OCI-LY7 (cell line): ENCODE measurements around the gene SOX5. TPM values are rescaled to one million over a fixed set of nuclear protein-coding genes. Genes with fewer than 3 reads are reported as not detected.

Experiments
- BruUV-seq: library from RNA; stranded (reverse); fragments of 400-500 nt; replicated peaks from 2 replicates; lab custom pipeline; 2021; lab: Mats Ljungman, UMichigan
- CTCF ChIA-PET: fragments of 300-600 bp; sonication (Branson Sonifier 250); formaldehyde crosslinking; loops from one replicate; lab custom pipeline; 2022; ENCODE audit warnings: antibody characterized with exemption; ENCODE audit not compliant: unreplicated experiment; lab: Charles Lee
- POLR2A ChIA-PET: fragments of 300-600 bp; sonication (Branson Sonifier 250); formaldehyde crosslinking; loops from one replicate; lab custom pipeline; 2022; ENCODE audit warnings: antibody characterized with exemption; lab: Charles Lee
- DNase-seq: peaks from one replicate; pipeline ENCODE4 v3.0.0-alpha.2; 2015; ENCODE audit warnings: low spot score
- H2AFZ ChIP-seq: fragments of 200-600 bp; sonication (generic), shearing (Covaris generic); 2 replicates; pipeline ENCODE4 v1.6.1; 2014; ENCODE audit warnings: mild to moderate bottlenecking, antibody characterized with exemption, low read length, moderate library complexity
- H3K27ac ChIP-seq: fragments of 200-600 bp; sonication (generic); 2 replicates; pipeline ENCODE4 v1.5.1; 2014; ENCODE audit warnings: mixed run types, low read depth, mild to moderate bottlenecking, moderate library complexity, low read length, inconsistent platforms; ENCODE audit not compliant: poor library complexity, severe bottlenecking
- H3K36me3 ChIP-seq: fragments of 200-600 bp; sonication (generic); 2 replicates; pipeline ENCODE4 v1.6.1; 2014; ENCODE audit warnings: mild to moderate bottlenecking, antibody characterized with exemption, low read length, moderate library complexity, mixed read lengths; ENCODE audit not compliant: insufficient read depth
- H3K4me1 ChIP-seq: fragments of 200-600 bp; sonication (generic); 2 replicates; pipeline ENCODE4 v1.5.1; 2014; ENCODE audit warnings: mild to moderate bottlenecking, low read length; ENCODE audit not compliant: insufficient read depth, poor library complexity, severe bottlenecking
- H3K4me2 ChIP-seq: fragments of 200-600 bp; sonication (generic); 2 replicates; pipeline ENCODE4 v1.6.1; 2014; ENCODE audit warnings: mild to moderate bottlenecking, low read length
- H3K4me3 ChIP-seq: fragments of 200-600 bp; sonication (generic); 2 replicates; pipeline ENCODE4 v1.5.1; 2014; ENCODE audit warnings: mild to moderate bottlenecking, low read depth, low read length; ENCODE audit not compliant: poor library complexity, severe bottlenecking
- H3K79me2 ChIP-seq: fragments of 200-600 bp; sonication (generic); 2 replicates; pipeline ENCODE4 v1.6.1; 2016; ENCODE audit warnings: low read depth, mild to moderate bottlenecking, low read length, moderate library complexity, mixed read lengths; ENCODE audit not compliant: insufficient read depth
- H3K9me2 ChIP-seq: fragments of 200-600 bp; sonication (generic); 2 replicates; pipeline ENCODE4 v1.6.1; 2016; ENCODE audit warnings: mild to moderate bottlenecking, low read length, mixed read lengths; ENCODE audit not compliant: insufficient read depth
- H3K9me3 ChIP-seq: fragments of 200-600 bp; sonication (generic); 2 replicates; pipeline ENCODE4 v1.6.1; 2014; ENCODE audit warnings: mild to moderate bottlenecking, mixed run types, low read length, mixed read lengths
- H4K20me1 ChIP-seq: fragments of 200-600 bp; sonication (generic); 2 replicates; pipeline ENCODE4 v1.6.1; 2014; ENCODE audit warnings: mild to moderate bottlenecking, antibody characterized with exemption, low read length, moderate library complexity, mixed read lengths; ENCODE audit not compliant: insufficient read depth
- EZH2phosphoT487 ChIP-seq: fragments of 200-600 bp; sonication (generic); IDR thresholded peaks from 2 replicates; pipeline ENCODE4 v1.6.1; 2018; ENCODE audit warnings: low read depth, borderline replicate concordance, mild to moderate bottlenecking, mixed run types, antibody characterized with exemption, low read length, moderate library complexity, mixed read lengths
- intact Hi-C: fragments of 100-400 bp; cut with micrococcal nuclease; formaldehyde crosslinking; loops from one replicate; pipeline ENCODE4 v1.10.0; 2022; ENCODE audit not compliant: unreplicated experiment
- total RNA-seq, 2 experiments: library from RNA; depleted of rRNA in 1 of 2; stranded (reverse); fragments of >200 nt in 1 of 2; shearing (Covaris generic) in 1 of 2; gene quantifications; 2 replicates each; pipeline ENCODE4 v1.2.3, GENCODE V29; 2014 to 2022
- TF ChIP-seq, protein P1 (sequence below): fragments of 200-600 bp; sonication (generic); conservative IDR thresholded peaks from 2 replicates; pipeline ENCODE4 v1.5.1; 2014; ENCODE audit warnings: mild to moderate bottlenecking, antibody characterized with exemption, low read length, moderate library complexity, mixed read lengths

SOX5 gene
- total RNA-seq, 2 experiments from 2014 or later: 0.16 TPM; not detected in 1

DNA sequence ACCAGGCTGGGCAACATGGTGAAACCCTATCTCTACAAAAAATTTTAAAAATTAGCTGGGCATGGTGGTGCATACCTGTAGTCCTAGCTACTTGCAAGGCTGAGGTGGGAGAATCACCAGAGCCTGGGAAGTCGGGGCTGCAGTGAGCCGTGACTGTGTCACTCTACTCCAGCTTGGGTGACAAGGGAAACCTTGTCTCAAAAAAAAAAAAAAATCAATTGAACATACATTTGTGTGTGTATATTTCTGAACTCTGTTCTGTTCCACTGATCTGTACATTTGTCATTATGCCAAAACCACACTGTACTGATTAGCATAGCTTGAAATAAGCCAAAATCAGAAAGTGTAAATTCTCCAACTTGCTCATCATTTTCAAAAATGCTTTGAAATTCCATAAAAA lies 254.6 kb downstream of the SOX5 start:
- intact Hi-C loops: no loop called here
- Histone ChIP-seq H2AFZ (no peak overlapping the region), H3K79me2 (no peaks in the 10 kb centered on the region), H3K4me3 (no peak overlapping the region), H3K9me3 (no peaks in the 10 kb centered on the region), H4K20me1 (no peaks in the 10 kb centered on the region), H3K27ac (no peak overlapping the region), H3K4me1 (no peaks in the 10 kb centered on the region), H3K4me2 (no peak overlapping the region), H3K36me3 (no peaks in the 10 kb centered on the region), H3K9me2 (no peaks in the 10 kb centered on the region)
- no TSS peak for BruUV-seq
- no peak for DNase-seq
- ChIA-PET CTCF (no interaction called here), POLR2A (interaction anchor here (0.6 kb wide), 1 partner anchor 1180 kb away, joined by 3 read pairs; no protein-coding TSS in a partner anchor)
- TF ChIP-seq, protein P1, sequence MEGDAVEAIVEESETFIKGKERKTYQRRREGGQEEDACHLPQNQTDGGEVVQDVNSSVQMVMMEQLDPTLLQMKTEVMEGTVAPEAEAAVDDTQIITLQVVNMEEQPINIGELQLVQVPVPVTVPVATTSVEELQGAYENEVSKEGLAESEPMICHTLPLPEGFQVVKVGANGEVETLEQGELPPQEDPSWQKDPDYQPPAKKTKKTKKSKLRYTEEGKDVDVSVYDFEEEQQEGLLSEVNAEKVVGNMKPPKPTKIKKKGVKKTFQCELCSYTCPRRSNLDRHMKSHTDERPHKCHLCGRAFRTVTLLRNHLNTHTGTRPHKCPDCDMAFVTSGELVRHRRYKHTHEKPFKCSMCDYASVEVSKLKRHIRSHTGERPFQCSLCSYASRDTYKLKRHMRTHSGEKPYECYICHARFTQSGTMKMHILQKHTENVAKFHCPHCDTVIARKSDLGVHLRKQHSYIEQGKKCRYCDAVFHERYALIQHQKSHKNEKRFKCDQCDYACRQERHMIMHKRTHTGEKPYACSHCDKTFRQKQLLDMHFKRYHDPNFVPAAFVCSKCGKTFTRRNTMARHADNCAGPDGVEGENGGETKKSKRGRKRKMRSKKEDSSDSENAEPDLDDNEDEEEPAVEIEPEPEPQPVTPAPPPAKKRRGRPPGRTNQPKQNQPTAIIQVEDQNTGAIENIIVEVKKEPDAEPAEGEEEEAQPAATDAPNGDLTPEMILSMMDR: no peak
- TF ChIP-seq EZH2phosphoT487: no peak

DNA sequence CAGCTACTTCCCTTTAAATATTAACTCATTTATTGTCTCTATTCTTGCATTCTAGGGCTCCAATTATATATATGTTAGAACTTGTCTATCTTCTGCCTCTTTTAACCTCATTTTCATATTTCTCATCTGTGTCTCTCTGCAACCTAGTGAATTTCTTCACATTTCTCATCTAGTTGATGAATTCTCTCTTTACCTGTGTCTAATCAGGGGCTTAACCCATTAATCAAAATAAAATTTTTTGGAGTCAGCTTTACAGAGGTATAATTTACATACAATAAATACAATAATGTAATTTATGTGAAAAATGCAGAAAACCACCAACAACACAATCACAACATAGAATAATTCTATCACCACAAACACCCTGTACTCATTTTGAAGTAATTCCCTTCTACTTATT lies 255.2 kb downstream of the SOX5 start:
- ChIA-PET POLR2A (interaction anchor here (0.6 kb wide), 1 partner anchor 1181 kb away, joined by 3 read pairs; no protein-coding TSS in a partner anchor), CTCF (no interaction called here)
- BruUV-seq: no TSS peak
- DNase-seq: no peak
- Histone ChIP-seq H3K4me1 (no peaks in the 10 kb centered on the region), H3K79me2 (no peaks in the 10 kb centered on the region), H3K36me3 (no peaks in the 10 kb centered on the region), H3K9me2 (no peaks in the 10 kb centered on the region), H3K9me3 (no peaks in the 10 kb centered on the region), H3K4me3 (no peak overlapping the region), H2AFZ (no peak overlapping the region), H3K27ac (no peak overlapping the region), H3K4me2 (no peak overlapping the region), H4K20me1 (no peaks in the 10 kb centered on the region)
- no peak for TF ChIP-seq EZH2phosphoT487
- intact Hi-C loops: no loop called here

DNA sequence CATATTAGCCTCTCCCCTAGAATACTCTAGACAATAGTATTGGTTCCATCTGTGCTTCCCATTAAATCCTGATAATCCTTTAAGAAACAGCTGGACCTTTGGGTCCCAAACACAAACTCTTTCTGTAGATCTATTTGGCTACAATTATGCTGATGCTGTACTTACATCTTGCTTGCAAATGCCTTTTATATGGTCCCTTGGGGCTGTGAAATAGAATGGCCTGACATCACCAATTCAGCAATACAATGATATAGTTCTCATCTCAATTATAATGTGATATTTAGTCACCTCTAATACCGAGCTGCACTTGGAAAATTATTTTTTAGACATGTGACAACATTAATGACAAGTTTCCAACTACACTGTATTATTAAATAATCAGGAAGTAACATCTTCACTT lies 261.5 kb downstream of the SOX5 start:
- no peaks in the 10 kb centered on the region for H3K9me3 ChIP-seq
- no peaks in the 10 kb centered on the region for H3K36me3 ChIP-seq
- H2AFZ ChIP-seq: no peak overlapping the region
- TF ChIP-seq EZH2phosphoT487: no peak
- TF ChIP-seq, protein P1: no peak
- POLR2A ChIA-PET: interaction anchor here (0.6 to 0.8 kb wide), 3 partner anchors 11 to 28 kb away, joined by 3 to 5 read pairs (median 3); no protein-coding TSS in a partner anchor
- no peak overlapping the region for H3K4me3 ChIP-seq
- H3K27ac ChIP-seq: no peak overlapping the region
- BruUV-seq: no TSS peak
- intact Hi-C loops: no loop called here
- no peaks in the 10 kb centered on the region for H4K20me1 ChIP-seq
- no peaks in the 10 kb centered on the region for H3K9me2 ChIP-seq
- CTCF ChIA-PET: no interaction called here
- no peak overlapping the region for H3K4me2 ChIP-seq
- no peak for DNase-seq
- no peaks in the 10 kb centered on the region for H3K4me1 ChIP-seq
- H3K79me2 ChIP-seq: no peaks in the 10 kb centered on the region
